ENCODE results near the gene ALDH8A1. TPM values are rescaled to one million over a fixed set of nuclear protein-coding genes. Genes with fewer than 3 reads are reported as not detected.

Gene ALDH8A1
- total RNA-seq, 1 experiment from 2014 or later: 0.83 TPM

- ChIA-PET POLR2A (ENCODE audit: unreplicated experiment) (no interaction called here), CTCF (no interaction called here)
- TF ChIP-seq CTCF (conservative IDR thresholded peaks at IDR 0.05): no peak
- TF ChIP-seq EZH2 (IDR thresholded peaks at IDR 0.05; ENCODE audit: low read depth): no peak
- no peaks in the 10 kb centered on the region for H4K20me1 ChIP-seq (ENCODE audit: insufficient read depth)
- no peak overlapping the region for H3K27ac ChIP-seq
- H3K79me2 ChIP-seq (ENCODE audit: low read depth): no peaks in the 10 kb centered on the region
- no peak for DNase-seq
- no peaks in the 10 kb centered on the region for H3K27me3 ChIP-seq (ENCODE audit: insufficient read depth, low read depth)
- no peaks in the 10 kb centered on the region for H3K4me1 ChIP-seq (replicated peaks; ENCODE audit: insufficient read depth)
- H3K4me2 ChIP-seq: no peak overlapping the region
- H3K4me3 ChIP-seq: no peak overlapping the region
- H3K9me3 ChIP-seq (ENCODE audit: insufficient read depth, low read depth): no peaks in the 10 kb centered on the region
- intact Hi-C loops (cut with micrococcal nuclease; ENCODE audit: unreplicated experiment): no loop called here
- H2AFZ ChIP-seq: no peak overlapping the region
- H3F3A ChIP-seq (ENCODE audit: insufficient read depth, low read depth): no peaks in the 10 kb centered on the region
- no peaks in the 10 kb centered on the region for H3K36me3 ChIP-seq (ENCODE audit: low read depth)
- BruUV-seq (replicated peaks): no TSS peak
- no peaks in the 10 kb centered on the region for H3K9me2 ChIP-seq (ENCODE audit: insufficient read depth)
These were observed 1.8 kb downstream of the ALDH8A1 start for GRCh38 chr6:134948142-134948541.

- no peak for DNase-seq
- CTCF ChIA-PET: interaction anchor here (0.7 kb wide), 1 partner anchor 61 kb away, joined by 7 read pairs; no protein-coding TSS in a partner anchor
These were observed 4.9 kb downstream of the ALDH8A1 start for GRCh38 chr6:134945045-134945444.

GRCh38 chr6:134943522-134944111 is 6.3 kb downstream of the ALDH8A1 start:
- no peaks in the 10 kb centered on the region for H3K9me2 ChIP-seq (ENCODE audit: insufficient read depth)
- no peak overlapping the region for H3K27ac ChIP-seq
- no peaks in the 10 kb centered on the region for H3K36me3 ChIP-seq (ENCODE audit: low read depth)
- H3K4me3 ChIP-seq: no peak overlapping the region
- H3K4me2 ChIP-seq: no peak overlapping the region
- H3K9me3 ChIP-seq (ENCODE audit: insufficient read depth, low read depth): no peaks in the 10 kb centered on the region
- H3K79me2 ChIP-seq (ENCODE audit: low read depth): no peaks in the 10 kb centered on the region
- CTCF ChIA-PET: no interaction called here
- H3F3A ChIP-seq (ENCODE audit: insufficient read depth, low read depth): no peaks in the 10 kb centered on the region
- H3K4me1 ChIP-seq (replicated peaks; ENCODE audit: insufficient read depth): no peaks in the 10 kb centered on the region
- no peak overlapping the region for H2AFZ ChIP-seq
- TF ChIP-seq EZH2 (IDR thresholded peaks at IDR 0.05; ENCODE audit: low read depth) (no peak), CTCF (conservative IDR thresholded peaks at IDR 0.05) (no peak)
- intact Hi-C loops (cut with micrococcal nuclease; ENCODE audit: unreplicated experiment): no loop called here
- BruUV-seq (replicated peaks): no TSS peak
- POLR2A ChIA-PET (ENCODE audit: unreplicated experiment): no interaction called here
- H3K27me3 ChIP-seq (ENCODE audit: insufficient read depth, low read depth): no peaks in the 10 kb centered on the region
- H4K20me1 ChIP-seq (ENCODE audit: insufficient read depth): no peaks in the 10 kb centered on the region
- no peak for DNase-seq

More at GRCh38 chr6:134945045-134945444, 4.9 kb downstream of the ALDH8A1 start:
- H3K27ac ChIP-seq: no peak overlapping the region
- BruUV-seq (replicated peaks): no TSS peak
- no peak for TF ChIP-seq CTCF (conservative IDR thresholded peaks at IDR 0.05)
- H3K27me3 ChIP-seq (ENCODE audit: insufficient read depth, low read depth): no peaks in the 10 kb centered on the region
- no peak overlapping the region for H3K4me3 ChIP-seq
- H3K79me2 ChIP-seq (ENCODE audit: low read depth): no peaks in the 10 kb centered on the region
- no peak overlapping the region for H3K4me2 ChIP-seq
- H3F3A ChIP-seq (ENCODE audit: insufficient read depth, low read depth): no peaks in the 10 kb centered on the region
- no peaks in the 10 kb centered on the region for H3K4me1 ChIP-seq (replicated peaks; ENCODE audit: insufficient read depth)
- H4K20me1 ChIP-seq (ENCODE audit: insufficient read depth): no peaks in the 10 kb centered on the region
- no peak overlapping the region for H2AFZ ChIP-seq
- H3K36me3 ChIP-seq (ENCODE audit: low read depth): no peaks in the 10 kb centered on the region
- POLR2A ChIA-PET (ENCODE audit: unreplicated experiment): no interaction called here
- H3K9me2 ChIP-seq (ENCODE audit: insufficient read depth): no peaks in the 10 kb centered on the region
- no peaks in the 10 kb centered on the region for H3K9me3 ChIP-seq (ENCODE audit: insufficient read depth, low read depth)
- intact Hi-C loops (cut with micrococcal nuclease; ENCODE audit: unreplicated experiment): no loop called here
